GM19455 (cell line): Measurements from ENCODE around the gene TBC1D10A.

ENCODE experiments used
- ATAC-seq: cut with Tn5 transposase; IDR thresholded peaks from one replicate; pipeline ENCODE4 v1.9.1; 2021; ENCODE audit not compliant: unreplicated experiment

Gene TBC1D10A

DNA sequence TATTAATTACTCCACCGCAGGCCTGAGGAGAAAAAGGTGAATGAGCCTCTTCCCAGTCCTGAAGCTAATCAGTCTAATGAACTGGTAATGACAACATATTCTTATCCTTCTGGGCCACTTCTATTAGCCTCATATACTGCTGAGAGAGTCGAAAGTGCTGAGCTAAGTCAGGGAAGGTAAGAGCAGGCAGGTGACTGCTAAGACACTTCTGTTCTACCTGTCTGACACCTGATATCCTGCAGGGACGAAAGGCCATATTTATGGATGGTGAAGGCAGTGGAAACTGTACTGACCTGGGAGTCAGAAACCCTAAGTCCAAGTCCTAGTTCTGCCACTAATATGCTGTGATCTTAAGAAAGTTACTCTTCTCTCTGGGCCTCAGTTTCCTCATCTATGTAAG lies 3.5 kb downstream of the TBC1D10A start:
- ATAC-seq, result no peak

GRCh38 chr22:30321461-30321860 lies 5.3 kb downstream of the TBC1D10A start:
- no peak for ATAC-seq

DNA sequence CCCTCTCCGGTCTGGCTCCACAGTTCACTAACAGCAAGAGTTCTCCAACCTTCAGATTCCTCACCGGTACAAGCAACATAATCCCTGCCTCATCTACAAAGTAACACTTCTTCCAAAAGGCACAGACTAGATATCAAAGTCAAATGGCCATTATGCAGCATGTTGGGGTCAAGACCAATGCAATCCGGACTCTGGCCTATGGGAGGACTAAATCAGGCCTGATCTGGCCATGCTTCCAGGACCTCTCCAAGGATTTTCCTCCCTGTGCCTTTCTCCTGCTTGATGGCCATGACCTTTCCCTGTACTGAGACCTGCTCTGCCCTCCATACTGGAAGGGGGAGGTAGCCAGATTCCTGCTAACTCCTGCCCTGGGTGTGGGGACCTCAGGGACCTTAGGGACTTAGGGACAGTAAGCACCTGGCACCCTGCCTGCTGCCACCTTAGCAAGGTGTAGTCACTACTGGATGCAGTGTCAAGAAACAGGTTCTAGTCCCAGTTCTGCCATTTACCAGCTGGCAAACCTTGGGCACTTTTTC lies 6.7 kb downstream of the TBC1D10A start:
- ATAC-seq, result no peak

DNA sequence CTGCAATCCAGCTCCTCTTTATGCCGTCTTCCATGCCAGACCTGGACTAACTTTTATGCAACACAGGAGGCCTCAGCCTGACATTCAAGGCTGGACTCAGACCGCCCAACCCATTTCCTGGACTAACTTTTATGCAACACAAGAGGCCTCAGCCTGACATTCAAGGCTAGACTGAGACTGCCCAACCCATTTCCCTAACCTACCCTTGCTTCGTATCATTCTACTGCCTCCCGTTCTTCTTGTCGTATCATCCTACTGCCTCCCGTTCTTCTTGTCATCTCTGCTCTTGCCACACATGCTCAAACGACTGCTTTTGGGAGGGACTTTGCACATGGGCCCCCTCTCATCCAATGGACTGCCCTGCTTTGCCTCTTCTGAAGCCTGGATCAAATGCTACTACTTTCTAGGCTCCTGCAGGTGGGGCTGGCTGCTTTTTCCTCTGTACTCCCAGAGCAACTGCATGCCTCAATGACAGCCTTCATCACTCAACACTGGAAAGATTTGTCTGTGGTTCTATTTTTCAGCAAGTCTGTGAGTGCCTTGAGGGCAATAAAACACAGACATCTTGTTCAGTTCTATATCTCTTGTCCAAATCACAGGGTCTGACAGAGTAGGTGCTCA lies 7.8 kb downstream of the TBC1D10A start:
- ATAC-seq, result no peak

GRCh38 chr22:30317778-30318177 lies 9.0 kb downstream of the TBC1D10A start:
- no peak for ATAC-seq

DNA sequence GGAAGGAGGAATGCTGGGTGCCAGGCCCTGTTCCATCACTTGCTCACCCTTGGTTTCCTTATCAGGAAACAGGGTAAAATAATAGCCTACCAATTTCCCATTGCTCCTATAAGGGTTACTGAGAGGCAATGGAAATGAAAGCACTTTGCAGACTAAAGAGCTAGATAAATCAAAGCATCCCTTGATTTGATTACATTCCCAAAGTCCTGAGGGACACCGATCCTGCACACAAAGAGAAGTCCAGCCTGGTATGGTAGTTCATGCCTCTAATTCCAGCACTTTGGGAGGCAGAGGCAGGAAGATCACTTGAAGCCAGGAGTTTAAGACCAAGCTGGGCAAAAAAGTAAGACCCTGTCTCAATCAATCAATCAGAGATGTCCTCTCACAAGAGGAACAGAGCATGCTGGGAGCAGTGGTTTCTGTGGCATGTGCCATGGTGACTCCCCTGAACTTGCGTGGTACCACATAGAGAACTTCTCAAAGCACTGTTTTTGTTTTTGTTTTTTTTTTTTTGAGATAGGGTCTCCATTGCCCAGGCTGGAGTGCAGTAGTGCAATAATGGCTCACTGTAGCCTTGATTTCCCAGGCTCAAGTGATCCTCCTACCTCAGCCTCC lies 10.7 kb downstream of the TBC1D10A start:
- no peak for ATAC-seq

DNA sequence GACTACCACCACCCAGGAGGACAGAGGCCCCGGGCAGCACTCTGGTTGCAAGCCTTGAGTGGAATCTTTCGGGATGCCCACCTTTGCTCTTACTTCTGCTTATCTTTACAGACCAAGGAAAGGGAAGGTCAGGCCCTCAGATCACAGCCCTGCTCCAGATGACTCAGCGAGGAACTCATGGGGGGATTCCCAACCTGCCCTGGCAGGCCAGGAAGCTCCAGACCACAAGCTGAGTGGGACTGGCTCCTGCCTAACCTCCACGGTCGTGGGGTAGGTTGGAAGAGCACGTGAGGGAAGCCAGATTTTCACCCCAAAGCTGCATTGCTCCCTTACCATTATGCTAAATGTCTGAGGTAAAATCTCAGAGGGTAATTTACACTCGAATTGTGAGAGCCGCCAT lies 11.8 kb downstream of the TBC1D10A start:
- ATAC-seq, result no peak

DNA sequence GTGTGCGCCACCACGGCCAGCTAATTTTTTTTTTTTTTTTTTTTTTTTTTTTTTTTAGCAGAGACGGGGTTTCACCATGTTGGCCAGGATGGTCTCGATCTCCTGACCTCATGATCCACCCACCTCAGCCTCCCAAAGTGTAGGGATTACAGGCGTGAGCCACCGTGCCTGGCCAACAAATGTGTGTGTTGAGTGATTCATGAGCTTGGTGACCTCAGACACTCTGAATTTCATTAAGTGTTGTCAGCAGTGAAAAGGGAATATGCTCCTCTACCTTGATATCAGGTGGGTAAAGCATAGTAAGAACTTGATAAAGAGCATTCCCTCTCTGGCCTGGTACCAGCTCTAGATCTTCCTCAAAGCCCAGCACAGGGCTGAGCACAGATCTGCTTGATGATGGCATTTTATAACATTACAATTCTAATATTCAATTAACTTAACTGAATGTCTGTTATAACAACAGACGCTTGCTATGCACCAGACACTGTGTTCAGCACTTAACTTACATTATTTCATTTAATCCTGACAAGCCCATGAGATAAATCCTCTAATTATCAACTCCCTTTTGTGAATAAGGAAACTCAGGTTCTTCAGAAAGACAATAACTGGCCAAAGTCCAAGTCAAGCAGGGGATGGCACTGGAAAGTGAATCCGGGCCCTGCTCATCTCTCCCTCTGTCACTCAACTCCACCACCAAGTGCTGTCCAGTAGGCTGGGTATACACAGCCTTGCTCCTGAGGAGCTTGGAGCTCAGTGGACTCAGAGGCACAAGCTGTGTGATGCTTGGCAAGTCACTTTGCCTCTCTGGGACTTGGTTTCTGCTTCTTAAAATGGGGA lies 13.0 kb downstream of the TBC1D10A start:
- no peak for ATAC-seq

DNA sequence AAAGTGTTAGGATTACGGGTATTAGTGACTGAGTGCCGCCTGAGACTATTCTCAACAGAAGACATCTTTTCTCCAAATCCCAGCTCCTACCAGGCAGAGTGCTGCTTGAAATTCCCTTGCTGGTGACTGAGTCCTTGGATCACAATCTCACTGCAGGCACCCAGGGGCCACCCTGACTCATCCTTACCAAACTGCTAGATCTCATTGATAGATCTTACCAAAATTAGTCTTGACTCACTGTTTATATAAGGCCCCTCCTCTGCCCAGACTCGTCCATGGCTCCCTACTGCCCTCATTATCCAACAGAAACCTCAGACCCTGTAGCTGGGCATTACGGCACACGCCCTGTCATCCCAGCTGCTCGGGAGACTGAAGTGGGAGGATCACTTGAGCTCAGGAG lies 14.7 kb downstream of the TBC1D10A start:
- no peak for ATAC-seq

- no peak for ATAC-seq
Observed at GRCh38 chr22:30310881-30311771, 15.6 kb downstream of the TBC1D10A start.

DNA sequence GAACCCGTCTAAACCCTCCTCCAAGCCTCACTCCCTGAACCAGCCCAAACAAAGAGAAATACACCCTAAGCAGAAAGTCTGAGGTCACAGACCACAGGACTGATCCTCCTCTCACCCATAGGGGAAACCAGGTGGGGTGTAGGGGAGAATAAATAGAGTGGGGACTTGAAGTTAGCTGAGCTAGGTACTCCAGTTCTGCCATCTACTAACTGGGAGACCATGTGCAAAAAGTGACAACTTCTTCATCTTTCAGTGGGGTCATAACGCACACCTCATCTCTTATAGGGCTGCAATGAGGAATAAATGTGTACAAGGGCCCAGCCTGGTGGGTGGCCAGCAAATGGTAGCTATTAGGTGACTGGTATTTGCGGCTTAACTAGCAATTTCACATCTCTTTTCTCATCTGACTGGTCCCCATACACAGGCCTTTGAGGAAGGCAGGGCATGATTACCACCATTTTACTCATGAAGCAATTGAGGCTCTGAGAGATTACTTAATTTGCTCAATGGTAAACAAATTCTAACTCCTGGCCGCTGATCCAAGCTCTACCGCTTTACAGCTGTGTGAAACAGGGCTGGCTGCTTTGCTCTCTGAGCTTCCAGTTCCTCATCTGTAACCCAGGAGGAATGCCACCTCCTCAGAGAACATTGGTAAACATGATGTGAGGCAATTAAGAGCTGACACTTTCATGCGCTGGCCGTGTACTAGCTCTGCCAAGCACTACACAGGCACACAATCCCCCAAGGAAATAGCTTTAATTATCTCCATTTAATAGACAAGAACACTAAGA lies 16.6 kb downstream of the TBC1D10A start:
- peak; percentile 44 for ATAC-seq

GRCh38 chr22:30308518-30309230 lies 18.1 kb downstream of the TBC1D10A start:
- ATAC-seq, result no peak

DNA sequence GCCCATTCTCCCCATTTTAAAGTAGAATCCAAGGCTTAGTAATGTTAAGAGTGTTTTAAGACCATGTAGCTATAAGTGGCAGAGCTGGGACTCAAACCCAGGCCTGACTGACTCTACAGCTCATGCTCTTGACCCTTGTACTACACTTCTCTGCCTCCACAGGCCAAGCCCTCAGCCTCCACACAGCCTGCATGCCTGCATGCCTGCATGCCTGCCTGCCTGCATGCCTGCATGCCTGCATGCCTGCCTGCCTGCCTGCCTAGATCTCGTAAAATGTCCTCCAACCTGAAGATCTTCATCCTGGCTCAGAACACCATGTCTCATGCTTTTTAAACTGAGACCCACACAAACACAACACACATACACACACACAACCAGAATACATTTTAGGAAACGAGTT lies 18.6 kb downstream of the TBC1D10A start:
- no peak for ATAC-seq

DNA sequence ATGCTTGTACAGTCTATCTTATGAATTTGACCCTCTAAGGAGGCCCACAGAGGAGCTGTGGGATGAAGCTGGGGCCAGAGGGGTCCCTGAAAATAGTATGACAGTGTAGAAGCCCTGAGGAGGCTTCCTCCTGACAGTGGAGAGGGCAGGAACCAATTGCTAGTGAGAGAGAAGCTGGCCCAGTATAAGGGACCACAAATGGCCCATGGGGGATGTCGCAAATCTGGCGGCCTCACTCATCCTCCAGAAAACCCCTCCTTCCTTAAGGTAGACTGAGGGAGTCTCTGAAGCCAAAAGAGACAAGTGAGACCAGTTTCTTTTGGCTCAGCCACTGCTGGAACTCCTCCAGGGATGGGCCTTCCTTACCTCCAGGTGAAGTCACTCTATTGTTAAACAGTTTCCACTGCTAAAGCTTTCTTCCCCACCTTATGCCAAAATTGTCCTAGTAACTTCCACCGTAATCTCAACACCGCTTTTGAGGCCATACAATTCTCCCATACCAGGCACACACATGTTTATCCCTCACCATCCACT lies 19.6 kb downstream of the TBC1D10A start:
- no peak for ATAC-seq

DNA sequence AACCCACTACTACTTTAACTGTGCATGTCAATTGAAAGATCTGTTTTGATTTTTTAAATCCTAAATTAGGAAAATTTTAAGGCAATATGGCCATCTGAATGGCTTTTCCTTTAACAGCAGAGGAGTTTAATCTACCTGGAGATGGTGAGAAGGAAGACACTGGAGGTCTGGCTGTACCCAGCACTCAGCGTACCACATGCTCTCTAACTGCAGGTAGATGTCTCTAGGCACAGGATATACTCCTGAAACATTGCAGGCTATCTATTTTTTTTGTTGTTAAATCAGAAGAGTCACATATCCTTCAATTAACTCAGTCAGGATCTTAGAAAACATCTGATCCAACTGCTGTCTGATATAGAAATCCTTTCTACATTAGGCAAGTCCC lies 20.1 kb downstream of the TBC1D10A start:
- no peak for ATAC-seq

GRCh38 chr22:30305906-30306626 lies 20.7 kb downstream of the TBC1D10A start:
- ATAC-seq, result no peak

- ATAC-seq, result peak; percentile 51
Observed at GRCh38 chr22:30305519-30305905, 21.2 kb downstream of the TBC1D10A start.

DNA sequence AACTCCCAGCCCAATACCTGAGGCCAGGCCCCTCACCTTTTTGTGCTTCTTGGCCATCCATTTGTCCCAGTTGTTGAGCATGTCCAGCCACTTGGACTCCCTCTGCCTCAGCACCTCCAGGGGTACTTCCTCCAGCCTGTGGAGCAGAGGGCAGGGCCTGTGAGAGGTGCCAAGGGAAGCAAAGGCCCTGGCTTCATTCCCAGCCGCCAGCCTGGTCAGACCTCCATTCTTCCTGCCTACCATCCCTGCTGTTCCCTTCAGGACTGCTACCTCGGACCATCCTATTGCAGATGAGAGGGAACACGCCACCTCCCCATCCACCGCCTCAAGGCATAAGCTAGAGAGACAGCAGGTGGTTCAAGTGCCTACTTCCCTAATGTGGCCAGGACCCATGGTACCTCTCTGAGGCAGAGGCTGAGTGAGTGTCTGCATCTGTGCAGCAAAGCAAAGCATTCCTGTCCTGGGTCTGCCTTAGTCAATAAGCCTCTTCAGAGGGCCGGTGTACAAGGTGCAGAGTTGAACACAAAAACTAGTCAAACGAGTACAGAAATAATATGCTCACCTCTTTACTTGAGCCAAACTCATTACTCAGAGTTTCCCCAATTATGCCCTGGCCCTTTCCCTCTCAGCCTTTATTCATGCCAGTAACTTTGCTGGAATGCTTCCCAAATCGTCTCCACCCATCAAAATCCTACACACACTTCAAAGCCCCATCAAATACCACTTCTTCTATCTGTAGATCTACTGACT lies 22.1 kb downstream of the TBC1D10A start:
- ATAC-seq, result no peak
